Liver (tissue), 9 donors: ENCODE results near the gene UGT2B10. TPM values are rescaled to one million over a fixed set of nuclear protein-coding genes. Genes with fewer than 3 reads are reported as not detected.

Experiments used
- DNase-seq: peaks from one replicate; pipeline ENCODE4 v3.0.0-alpha.2; 2017; ENCODE audit warnings: low spot score
- H3K27ac ChIP-seq, 2 donors: one replicate each; pipeline ENCODE4 v1.7.0; 2013; ENCODE audit warnings: inconsistent platforms in 2 of 2, low read length in 2 of 2, control low read depth in 1 of 2, low read depth in 1 of 2, mild to moderate bottlenecking in 1 of 2
- H3K27me3 ChIP-seq, 4 donors: one replicate each; pipeline versions ENCODE4 v1.6.1 to v1.7.0; 2013; ENCODE audit warnings: low read length in 3 of 4, inconsistent platforms in 1 of 4, mild to moderate bottlenecking in 1 of 4, moderate library complexity in 1 of 4; ENCODE audit not compliant: control insufficient read depth in 4 of 4, insufficient read depth in 4 of 4
- H3K36me3 ChIP-seq, 4 donors: one replicate each; pipeline versions ENCODE4 v1.6.1 to v1.7.0; 2013; ENCODE audit warnings: low read length in 3 of 4, mild to moderate bottlenecking in 3 of 4, low read depth in 1 of 4, moderate library complexity in 1 of 4; ENCODE audit not compliant: control insufficient read depth in 4 of 4, insufficient read depth in 3 of 4
- H3K4me1 ChIP-seq, 4 donors: one replicate each; pipeline versions ENCODE4 v1.6.1 to v1.7.0; 2013; ENCODE audit warnings: low read length in 3 of 4, mild to moderate bottlenecking in 3 of 4, moderate library complexity in 1 of 4; ENCODE audit not compliant: control insufficient read depth in 4 of 4, insufficient read depth in 4 of 4
- H3K4me3 ChIP-seq, 3 donors: one replicate each; pipeline versions ENCODE4 v1.6.1 to v1.7.0; 2013; ENCODE audit warnings: low read length in 3 of 3, control low read depth in 1 of 3, low read depth in 1 of 3, mild to moderate bottlenecking in 1 of 3
- H3K9ac ChIP-seq, 2 donors: one replicate each; pipeline ENCODE4 v1.7.0; 2013; ENCODE audit warnings: low read length in 2 of 2, mild to moderate bottlenecking in 2 of 2, moderate library complexity in 2 of 2, control low read depth in 1 of 2, low read depth in 1 of 2
- H3K9me3 ChIP-seq, 4 donors: one replicate each; pipeline versions ENCODE4 v1.6.1 to v1.7.0; 2013; ENCODE audit warnings: low read length in 3 of 4; ENCODE audit not compliant: control insufficient read depth in 4 of 4
- EGR1 ChIP-seq, 2 donors: IDR thresholded peaks; 2 replicates each; pipeline ENCODE4 v1.6.1; 2016 to 2018; ENCODE audit warnings: antibody characterized with exemption in 2 of 2, low read depth in 2 of 2
- FOXA1 ChIP-seq: IDR thresholded peaks from 2 replicates; pipeline ENCODE4 v1.6.1; 2016; ENCODE audit warnings: antibody characterized with exemption
- FOXA2 ChIP-seq: IDR thresholded peaks from 2 replicates; pipeline ENCODE4 v1.6.1; 2016; ENCODE audit warnings: antibody characterized with exemption
- GABPA ChIP-seq, 2 donors: IDR thresholded peaks in 1 of 2; conservative IDR thresholded peaks in 1 of 2; 2 replicates each; pipeline ENCODE4 v1.6.1; 2016; ENCODE audit warnings: antibody characterized with exemption in 2 of 2, mild to moderate bottlenecking in 1 of 2, moderate library complexity in 1 of 2
- HNF4A ChIP-seq, 2 donors: conservative IDR thresholded peaks; 2 replicates each; pipeline ENCODE4 v1.6.1; 2016; ENCODE audit warnings: antibody characterized with exemption in 2 of 2, mild to moderate bottlenecking in 2 of 2
- HNF4G ChIP-seq: IDR thresholded peaks from 2 replicates; pipeline ENCODE4 v1.6.1; 2016; ENCODE audit warnings: antibody characterized with exemption
- JUND ChIP-seq, 2 donors: IDR thresholded peaks; 2 replicates each; pipeline ENCODE4 v1.6.1; 2016; ENCODE audit warnings: antibody characterized with exemption in 2 of 2
- MAX ChIP-seq: IDR thresholded peaks from 2 replicates; pipeline ENCODE4 v1.6.1; 2016; ENCODE audit warnings: antibody characterized with exemption
- NR2F2 ChIP-seq: IDR thresholded peaks from 2 replicates; pipeline ENCODE4 v1.6.1; 2016; ENCODE audit warnings: antibody characterized with exemption
- RAD21 ChIP-seq, 2 donors: IDR thresholded peaks; 2 replicates each; pipeline ENCODE4 v1.6.1; 2016; ENCODE audit warnings: antibody characterized with exemption in 2 of 2, mild to moderate bottlenecking in 2 of 2
- REST ChIP-seq: IDR thresholded peaks from 2 replicates; pipeline ENCODE4 v1.6.1; 2016; ENCODE audit warnings: antibody characterized with exemption, mild to moderate bottlenecking
- RXRA ChIP-seq, 2 donors: IDR thresholded peaks; 2 replicates each; pipeline ENCODE4 v1.6.1; 2017 to 2018; ENCODE audit warnings: antibody characterized with exemption in 2 of 2, mild to moderate bottlenecking in 1 of 2
- SP1 ChIP-seq: IDR thresholded peaks from 2 replicates; pipeline ENCODE4 v1.6.1; 2018; ENCODE audit warnings: antibody characterized with exemption, mild to moderate bottlenecking
- TAF1 ChIP-seq: conservative IDR thresholded peaks from 2 replicates; pipeline ENCODE4 v1.6.1; 2016; ENCODE audit warnings: antibody characterized with exemption, mild to moderate bottlenecking
- YY1 ChIP-seq: IDR thresholded peaks from 2 replicates; pipeline ENCODE4 v1.6.1; 2016; ENCODE audit warnings: antibody characterized with exemption, mild to moderate bottlenecking
- ZBTB33 ChIP-seq: IDR thresholded peaks from 2 replicates; pipeline ENCODE4 v1.6.1; 2016; ENCODE audit warnings: antibody characterized with exemption
- WGBS: extraction: QIAGEN DNeasy Blood & Tissue Kit; methylation state at CpG from one replicate; pipeline ENCODE4 v1.1.7; 2013; 5-methylcytosine and 5-hydroxymethylcytosine counted together
- polyA plus RNA-seq, 2 donors: library from polyadenylated mRNA; stranded (reverse) in 1 of 2; unstranded in 1 of 2; fragments of 200-250 nt in 1 of 2; fragments of >200 nt in 1 of 2; fragmentation: Nextera tagmentation in 1 of 2; extraction: Ambion mirVana in 1 of 2; gene quantifications; one replicate each; pipeline versions ENCODE4 v1.2.1 to v1.2.3, GENCODE V29; 2013 to 2015
- total RNA-seq, 2 donors: library from RNA; depleted of rRNA; stranded (reverse); fragments of >200 nt; gene quantifications; one replicate each; pipeline ENCODE4 v1.2.3, GENCODE V29; 2014
- TF ChIP-seq, protein P1 (sequence below): IDR thresholded peaks from 2 replicates; pipeline ENCODE4 v1.6.1; 2016; ENCODE audit warnings: antibody characterized with exemption
- donor health status: healthy.
- donor health status: healthy.
- donor health status: healthy.
- donor health status: healthy.
- donor health status: healthy.

The UGT2B10 gene
- total and polyA plus RNA-seq, 4 donors: 15.3 to 139 (median 115) TPM

- Histone ChIP-seq H3K27me3 (no peaks in the 10 kb centered on the region), H3K36me3 (no peaks in the 10 kb centered on the region), H3K9me3 (peaks cover 0 to 5% (median 4%) of the 10 kb centered on the region in 4 donors), H3K27ac (peak overlapping the region; percentile 10 to 46), H3K4me3 (no peak overlapping the region), H3K4me1 (peaks cover 0 to 36% (median 19%) of the 10 kb centered on the region in 4 donors), H3K9ac (no peak overlapping the region)
- TF ChIP-seq JUND (IDR thresholded peaks at IDR 0.05): peak; percentile 29 to 37
- TF ChIP-seq TAF1: peak; percentile 24
- no peak for TF ChIP-seq YY1
- no peak for TF ChIP-seq FOXA1
- peak; percentile 50 for TF ChIP-seq SP1
- TF ChIP-seq MAX: peak; percentile 23
- TF ChIP-seq EGR1 (IDR thresholded peaks at IDR 0.05; ENCODE audit: low read depth in 2 of 2): peak; percentile 52 to 55
- TF ChIP-seq HNF4A (conservative IDR thresholded peaks at IDR 0.05): peak; percentile 42 to 59
- TF ChIP-seq RXRA (IDR thresholded peaks at IDR 0.05): peak; percentile 53 to 70
- TF ChIP-seq RAD21 (IDR thresholded peaks at IDR 0.05): peak in 1 of 2 donors; percentile 48
- TF ChIP-seq REST: peak; percentile 48
- TF ChIP-seq NR2F2: no peak
- TF ChIP-seq, protein P1, sequence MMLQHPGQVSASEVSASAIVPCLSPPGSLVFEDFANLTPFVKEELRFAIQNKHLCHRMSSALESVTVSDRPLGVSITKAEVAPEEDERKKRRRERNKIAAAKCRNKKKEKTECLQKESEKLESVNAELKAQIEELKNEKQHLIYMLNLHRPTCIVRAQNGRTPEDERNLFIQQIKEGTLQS: peak; percentile 14
- peak; percentile 29 for TF ChIP-seq ZBTB33
- no peak for DNase-seq
Measured at GRCh38 chr4:68861057-68861456, 45.3 kb downstream of the UGT2B10 start.

GRCh38 chr4:68864438-68865187 is 48.8 kb downstream of the UGT2B10 start:
- no peaks in the 10 kb centered on the region for H3K36me3 ChIP-seq
- H3K9ac ChIP-seq: peak overlapping the region in 1 of 2 donors; percentile 17
- peak overlapping the region in 1 of 2 donors; percentile 50 for H3K27ac ChIP-seq
- peak overlapping the region in 1 of 3 donors; percentile 5 for H3K4me3 ChIP-seq
- peaks cover 0 to 36% (median 24%) of the 10 kb centered on the region in 4 donors for H3K4me1 ChIP-seq
- DNase-seq: no peak
- H3K27me3 ChIP-seq: no peaks in the 10 kb centered on the region
- no peak for TF ChIP-seq NR2F2
- peak; percentile 43 to 54 for TF ChIP-seq RXRA (IDR thresholded peaks at IDR 0.05)
- no peak for TF ChIP-seq REST
- TF ChIP-seq YY1: peak; percentile 43
- TF ChIP-seq JUND (IDR thresholded peaks at IDR 0.05): peak; percentile 58 to 76
- TF ChIP-seq TAF1: no peak
- no peak for TF ChIP-seq ZBTB33
- TF ChIP-seq HNF4G: peak; percentile 64
- no peak for TF ChIP-seq FOXA2
- no peak for TF ChIP-seq MAX
- peak; percentile 58 for TF ChIP-seq SP1
- TF ChIP-seq EGR1 (IDR thresholded peaks at IDR 0.05; ENCODE audit: low read depth in 2 of 2): no peak
- TF ChIP-seq, protein P1: no peak
- TF ChIP-seq GABPA (IDR thresholded peaks at IDR 0.05 in 1 of 2, conservative IDR thresholded peaks at IDR 0.05 in 1 of 2): no peak
- peak; percentile 82 to 87 for TF ChIP-seq HNF4A (conservative IDR thresholded peaks at IDR 0.05)
- peak in 1 of 2 donors; percentile 52 for TF ChIP-seq RAD21 (IDR thresholded peaks at IDR 0.05)
- 27% methylated on average over 6 of the region's 6 CpGs for WGBS
- H3K9me3 ChIP-seq: no peaks in the 10 kb centered on the region
